Upper lobe of left lung (tissue), 4 donors: ENCODE results near the gene TUBA3D.
"Not testable (repeated sequence)": the region's sequence is repeated elsewhere in the genome, so short reads cannot be mapped to it uniquely, and the experiment has no call there.

ENCODE experiments used
- EP300 ChIP-seq, 4 donors: sonication (generic); formaldehyde crosslinking; IDR thresholded peaks; one replicate each; pipeline ENCODE4 v1.5.1; 2017; ENCODE audit warnings: antibody characterized with exemption in 4 of 4, control low read depth in 2 of 4
- POLR2A ChIP-seq, 4 donors: fragments of 450-650 bp; IDR thresholded peaks; one replicate each; pipeline ENCODE4 v1.5.1; 2016 to 2017; ENCODE audit warnings: antibody characterized with exemption in 4 of 4, mild to moderate bottlenecking in 2 of 4
- POLR2AphosphoS5 ChIP-seq, 2 donors: sonication (generic); formaldehyde crosslinking; IDR thresholded peaks; one replicate each; pipeline ENCODE4 v1.5.1; 2017; ENCODE audit warnings: antibody characterized with exemption in 2 of 2
- TF ChIP-seq, protein P1 (sequence below), 6 experiments: fragments of 450-650 bp in 4 of 6; fragments of 200-600 bp in 2 of 6; sonication (generic) in 2 of 6; IDR thresholded peaks; one replicate each; pipeline ENCODE4 v1.5.1; 2016 to 2019; ENCODE audit warnings: antibody characterized with exemption in 6 of 6

- TF ChIP-seq, protein P1, sequence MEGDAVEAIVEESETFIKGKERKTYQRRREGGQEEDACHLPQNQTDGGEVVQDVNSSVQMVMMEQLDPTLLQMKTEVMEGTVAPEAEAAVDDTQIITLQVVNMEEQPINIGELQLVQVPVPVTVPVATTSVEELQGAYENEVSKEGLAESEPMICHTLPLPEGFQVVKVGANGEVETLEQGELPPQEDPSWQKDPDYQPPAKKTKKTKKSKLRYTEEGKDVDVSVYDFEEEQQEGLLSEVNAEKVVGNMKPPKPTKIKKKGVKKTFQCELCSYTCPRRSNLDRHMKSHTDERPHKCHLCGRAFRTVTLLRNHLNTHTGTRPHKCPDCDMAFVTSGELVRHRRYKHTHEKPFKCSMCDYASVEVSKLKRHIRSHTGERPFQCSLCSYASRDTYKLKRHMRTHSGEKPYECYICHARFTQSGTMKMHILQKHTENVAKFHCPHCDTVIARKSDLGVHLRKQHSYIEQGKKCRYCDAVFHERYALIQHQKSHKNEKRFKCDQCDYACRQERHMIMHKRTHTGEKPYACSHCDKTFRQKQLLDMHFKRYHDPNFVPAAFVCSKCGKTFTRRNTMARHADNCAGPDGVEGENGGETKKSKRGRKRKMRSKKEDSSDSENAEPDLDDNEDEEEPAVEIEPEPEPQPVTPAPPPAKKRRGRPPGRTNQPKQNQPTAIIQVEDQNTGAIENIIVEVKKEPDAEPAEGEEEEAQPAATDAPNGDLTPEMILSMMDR (IDR thresholded peaks at IDR 0.05) = not testable (repeated sequence)
- TF ChIP-seq POLR2A, POLR2AphosphoS5, EP300 (IDR thresholded peaks at IDR 0.05): not testable (repeated sequence)
These were observed 10.4 kb downstream of the TUBA3D start for GRCh38 chr2:131486201-131486902.
